HK-2 (cell line): ENCODE results near the gene RCE1.

Experiments
- DNase-seq: peaks from one replicate; pipeline ENCODE4 v3.0.0-alpha.2; 2018; ENCODE audit not compliant: unreplicated experiment

Gene RCE1

DNA sequence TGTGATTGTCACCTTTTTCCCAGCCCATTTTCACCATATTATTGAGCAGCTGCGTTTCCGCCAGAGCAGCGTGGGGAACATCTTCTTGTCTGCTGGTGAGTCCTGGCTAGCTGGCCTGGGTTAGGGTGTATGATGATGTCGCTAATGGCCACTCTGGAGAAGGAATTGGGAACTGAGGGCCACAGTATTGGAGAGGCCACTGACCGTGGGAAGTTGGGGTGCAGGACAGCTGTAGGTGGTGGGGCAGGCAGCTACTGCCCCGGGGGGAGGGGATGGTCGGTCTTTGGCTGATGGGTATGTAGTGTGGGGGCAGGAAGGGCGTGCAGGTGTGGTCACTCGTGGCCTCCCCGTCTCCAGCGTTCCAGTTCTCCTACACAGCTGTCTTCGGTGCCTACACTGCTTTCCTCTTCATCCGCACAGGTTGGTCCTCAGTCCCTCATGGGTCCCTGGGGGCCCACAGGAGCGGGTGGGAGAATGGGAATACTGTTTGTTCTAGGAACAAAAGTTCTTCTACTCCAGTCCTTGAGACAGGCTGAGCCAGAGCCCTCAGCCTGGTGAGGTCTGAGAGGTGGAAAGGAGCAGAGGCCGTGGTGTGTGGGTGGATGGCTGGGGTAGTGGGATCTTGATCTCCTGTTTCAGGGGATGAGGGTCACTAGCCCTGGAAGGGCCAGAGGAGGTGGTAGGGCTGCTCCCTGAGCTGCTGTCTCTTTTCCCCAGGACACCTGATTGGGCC, 2.1 kb downstream of the RCE1 start:
- DNase-seq, result no peak

DNA sequence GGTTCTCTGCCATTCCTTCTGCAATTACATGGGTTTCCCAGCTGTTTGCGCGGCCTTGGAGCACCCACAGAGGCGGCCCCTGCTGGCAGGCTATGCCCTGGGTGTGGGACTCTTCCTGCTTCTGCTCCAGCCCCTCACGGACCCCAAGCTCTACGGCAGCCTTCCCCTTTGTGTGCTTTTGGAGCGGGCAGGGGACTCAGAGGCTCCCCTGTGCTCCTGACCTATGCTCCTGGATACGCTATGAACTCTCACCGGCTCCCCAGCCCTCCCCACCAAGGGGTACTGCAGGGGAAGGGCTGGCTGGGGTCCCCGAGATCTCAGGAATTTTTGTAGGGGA, 2.6 kb downstream of the RCE1 start:
- DNase-seq, result no peak

DNA sequence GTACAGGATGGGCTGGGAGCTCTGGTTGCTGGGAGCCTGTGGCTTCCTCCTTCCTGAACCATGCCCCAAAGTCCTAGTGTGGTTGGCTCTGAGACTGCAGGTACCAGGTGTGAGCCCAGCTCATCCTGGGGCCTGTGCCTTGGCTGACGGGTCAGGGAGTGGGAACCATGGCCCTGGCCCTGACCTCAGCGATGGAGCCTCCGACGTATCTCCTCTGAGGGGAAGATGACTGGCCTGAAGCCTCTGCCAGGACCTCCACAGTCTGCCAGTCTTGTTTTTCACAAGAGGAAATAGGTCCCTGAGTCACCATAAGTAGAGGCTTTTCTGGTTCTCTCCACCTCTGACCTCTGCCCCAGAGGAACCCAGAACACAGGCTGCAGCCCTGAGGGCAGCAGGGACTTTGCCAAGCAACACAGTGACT, 3.4 kb downstream of the RCE1 start:
- no peak for DNase-seq

DNA sequence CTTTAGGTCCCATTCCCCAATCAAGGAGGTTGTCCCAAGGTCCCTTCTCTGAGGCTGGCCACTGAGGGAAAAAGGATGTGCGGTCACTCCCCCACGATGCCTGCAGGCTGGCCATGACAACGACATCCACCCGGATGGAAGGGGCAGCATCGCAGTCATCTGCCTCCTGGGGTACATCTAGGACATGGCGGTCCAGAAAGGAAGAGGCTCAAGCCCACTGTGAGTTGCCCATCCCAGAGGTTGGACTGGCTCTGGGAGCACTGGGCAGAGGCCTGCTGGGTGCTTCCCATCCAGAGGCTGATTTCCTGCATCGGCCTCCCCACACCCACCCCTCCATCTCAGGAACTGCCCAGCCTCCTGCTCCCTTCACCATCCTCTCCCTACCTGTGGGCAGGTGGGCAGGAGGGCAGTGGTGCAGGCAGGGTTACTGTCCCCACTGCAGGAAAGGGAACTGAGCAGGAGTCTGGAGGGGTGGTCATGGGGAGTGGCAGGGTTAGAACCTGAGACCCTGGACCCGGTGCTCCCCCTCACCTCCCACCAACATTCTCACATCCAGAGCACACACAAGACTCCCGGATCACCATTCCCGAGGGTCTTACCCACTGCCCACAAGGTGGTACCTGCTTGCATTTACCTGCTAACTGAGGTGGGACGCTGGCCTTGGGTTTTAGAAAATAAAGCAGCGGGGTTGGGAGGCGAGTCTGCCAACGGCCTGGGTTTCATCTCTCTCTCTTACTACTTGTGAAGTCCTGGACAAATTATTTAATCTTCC, 4.4 kb downstream of the RCE1 start:
- no peak for DNase-seq

DNA sequence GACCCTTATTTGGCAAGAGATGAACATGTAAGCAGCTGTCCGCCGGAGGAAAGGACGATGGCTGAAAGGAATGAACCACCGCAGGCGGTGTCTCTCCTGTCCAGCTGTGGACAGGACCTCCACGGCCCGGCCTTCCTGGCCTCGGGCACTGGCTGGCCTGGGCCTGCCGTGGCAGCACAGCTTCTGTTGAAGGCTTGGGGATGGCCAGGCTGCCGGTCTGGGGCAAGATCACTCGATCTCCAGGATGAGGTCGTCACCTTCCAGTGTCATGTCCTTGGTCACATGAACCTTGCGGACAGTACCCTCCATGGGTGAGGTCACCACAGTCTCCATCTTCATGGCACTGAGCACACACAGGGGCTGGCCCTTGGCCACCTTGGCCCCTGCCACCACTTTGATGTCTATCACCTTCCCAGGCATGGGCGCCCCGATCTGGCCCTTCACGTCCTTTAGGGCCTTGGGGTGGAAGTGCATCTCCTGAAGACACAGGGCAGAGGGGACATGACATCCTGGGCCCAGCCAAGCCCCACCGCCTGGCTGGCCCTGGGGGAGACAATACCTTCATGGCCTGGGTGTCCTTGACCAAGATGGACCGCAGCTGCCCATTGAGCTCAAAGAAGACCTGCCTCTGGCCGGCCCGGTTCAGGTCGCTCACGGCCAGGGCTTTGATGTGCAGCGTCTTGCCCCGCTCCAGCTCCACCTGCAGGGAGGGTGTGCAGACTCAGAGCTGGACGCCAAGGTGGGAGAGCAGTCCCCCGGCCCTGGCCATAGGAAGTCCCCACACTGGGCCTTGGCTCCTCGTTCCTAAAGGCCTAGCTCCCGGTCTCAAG, 5.6 kb downstream of the RCE1 start:
- DNase-seq, result no peak

DNA sequence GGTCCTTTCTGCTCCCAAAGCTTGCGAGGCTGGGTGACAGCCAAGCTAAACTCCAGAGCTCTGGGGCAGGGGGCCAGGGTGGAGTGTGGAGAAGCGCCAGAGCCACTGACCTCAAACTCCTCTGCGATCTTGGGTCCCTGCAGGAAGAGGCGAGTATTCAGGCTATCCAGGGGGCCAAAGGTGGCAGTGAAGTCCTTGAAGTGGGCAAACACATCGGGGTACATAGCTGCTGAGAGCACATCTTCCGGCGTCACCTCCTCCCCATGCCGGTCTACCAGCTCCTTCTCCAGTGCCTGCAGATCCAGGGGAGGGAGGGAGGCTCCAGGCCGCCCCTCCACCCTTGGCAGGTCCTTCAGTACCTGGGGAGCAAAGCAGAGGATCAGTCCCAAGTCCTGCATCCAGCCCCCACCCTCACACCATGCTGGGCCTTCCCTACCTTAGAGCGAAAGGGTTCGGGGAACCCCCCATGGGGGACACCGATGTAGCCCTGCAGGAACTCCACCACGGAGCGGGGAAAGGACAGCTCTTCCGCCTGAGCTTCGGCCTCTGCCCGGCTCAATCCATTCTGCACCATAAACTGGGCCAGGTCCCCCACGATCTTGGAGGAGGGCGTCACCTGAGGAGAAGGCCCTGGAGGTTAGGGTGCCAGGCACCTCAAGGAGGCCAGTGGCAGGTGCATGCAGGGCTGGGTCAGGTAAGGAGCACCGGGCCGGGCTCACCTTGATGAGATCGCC, 6.4 kb downstream of the RCE1 start:
- DNase-seq, result no peak

DNA sequence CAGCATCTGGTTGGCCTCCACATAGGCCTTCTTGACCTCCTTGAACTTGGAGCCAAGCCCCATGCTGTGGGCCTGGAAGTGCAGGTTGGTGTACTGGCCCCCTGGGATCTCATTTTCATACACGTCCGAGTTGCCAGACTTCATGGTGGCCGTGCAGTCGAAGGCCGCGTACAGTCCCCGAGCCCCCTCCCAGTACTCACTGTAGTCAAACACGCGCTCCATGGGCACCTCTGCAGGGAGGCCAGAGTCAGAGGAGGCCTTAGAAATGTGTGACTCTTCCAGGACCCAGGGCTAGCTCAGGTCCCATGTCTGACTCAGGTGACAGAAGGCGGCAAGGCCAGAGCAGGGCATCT, 7.0 kb downstream of the RCE1 start:
- DNase-seq, result no peak

DNA sequence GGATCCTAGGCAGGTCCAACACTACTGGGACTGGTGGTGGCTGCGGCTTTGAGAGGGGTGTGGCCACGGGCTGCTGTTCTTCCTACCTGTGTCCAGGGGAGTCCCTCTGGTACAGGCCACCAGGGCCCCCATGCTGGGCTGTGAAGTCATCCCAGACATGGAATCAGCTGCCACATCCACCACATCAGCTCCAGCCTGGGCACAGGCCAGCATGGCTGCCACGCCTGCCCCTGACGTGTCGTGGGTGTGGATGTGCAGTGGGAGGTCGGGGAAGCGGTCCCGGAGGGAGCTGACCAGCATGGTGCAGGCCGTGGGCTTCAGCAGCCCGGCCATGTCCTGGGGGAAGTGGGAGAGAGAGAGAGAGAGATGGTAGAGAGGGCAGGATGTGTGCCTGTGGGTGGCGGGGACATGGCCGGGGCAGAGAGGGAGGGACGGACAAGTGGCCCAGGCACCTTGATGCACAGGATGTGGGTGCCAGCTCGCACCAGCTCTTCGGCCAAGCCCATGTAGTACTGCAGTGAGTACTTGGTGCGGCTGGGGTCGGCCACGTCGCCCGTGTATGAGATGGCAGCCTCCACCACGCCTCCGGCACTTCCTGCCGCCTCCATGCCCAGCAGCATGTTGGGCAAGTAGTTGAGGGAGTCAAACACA, 7.5 kb downstream of the RCE1 start:
- no peak for DNase-seq

DNA sequence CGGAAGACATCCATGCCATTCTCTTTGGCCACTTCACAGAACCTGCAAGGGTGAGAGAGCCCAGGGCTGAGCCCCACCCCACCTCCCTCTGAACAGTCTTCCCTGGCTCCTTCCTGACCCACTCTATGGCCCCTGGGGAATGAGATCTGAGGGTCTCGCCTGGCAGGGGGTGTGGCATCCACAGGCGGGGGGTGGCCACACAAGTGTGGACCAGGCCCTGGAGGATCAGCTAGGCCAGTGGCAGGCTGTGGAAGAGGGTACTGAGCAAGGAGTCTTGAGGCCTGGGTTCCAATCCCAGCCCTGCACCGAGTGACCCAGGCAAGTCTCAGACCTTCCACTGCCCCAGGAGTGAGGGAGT, 8.0 kb downstream of the RCE1 start:
- DNase-seq, result no peak

DNA sequence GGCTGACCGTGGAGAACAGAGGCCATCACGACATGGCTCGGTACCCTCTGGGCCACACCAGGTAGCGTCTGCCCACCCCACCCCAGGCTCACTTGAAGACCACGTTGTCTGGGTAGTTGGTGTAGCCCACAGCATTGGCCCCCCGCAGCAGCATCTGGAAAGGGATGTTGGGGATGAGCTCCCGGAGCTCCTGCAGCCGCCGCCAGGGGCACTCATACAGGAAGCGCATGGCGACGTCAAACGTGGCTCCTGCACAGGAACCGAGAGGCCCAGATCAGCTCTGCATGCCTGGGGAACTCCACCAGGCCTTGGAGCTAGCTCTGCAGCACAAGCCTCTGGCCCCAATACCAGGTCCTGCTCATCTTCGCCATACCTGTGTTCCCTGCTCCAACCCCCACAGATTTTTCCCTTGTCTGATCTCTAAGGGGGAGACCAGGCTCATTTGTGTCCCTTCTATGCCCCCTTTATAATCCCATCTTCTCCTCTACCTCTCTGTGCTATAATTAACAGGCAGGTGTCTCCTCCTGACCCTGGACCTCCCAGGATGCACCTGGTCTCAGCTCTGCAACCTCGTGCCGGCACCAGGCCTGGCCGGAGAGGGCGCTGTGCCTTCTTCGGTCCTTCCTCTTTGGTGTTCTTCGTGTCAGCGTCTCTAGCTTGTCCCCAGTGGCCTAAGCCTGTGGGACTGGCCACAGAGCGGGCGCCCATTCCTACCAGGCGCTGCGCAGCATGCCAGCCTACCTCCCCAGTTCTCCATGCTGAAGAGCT, 8.6 kb downstream of the RCE1 start:
- no peak for DNase-seq

DNA sequence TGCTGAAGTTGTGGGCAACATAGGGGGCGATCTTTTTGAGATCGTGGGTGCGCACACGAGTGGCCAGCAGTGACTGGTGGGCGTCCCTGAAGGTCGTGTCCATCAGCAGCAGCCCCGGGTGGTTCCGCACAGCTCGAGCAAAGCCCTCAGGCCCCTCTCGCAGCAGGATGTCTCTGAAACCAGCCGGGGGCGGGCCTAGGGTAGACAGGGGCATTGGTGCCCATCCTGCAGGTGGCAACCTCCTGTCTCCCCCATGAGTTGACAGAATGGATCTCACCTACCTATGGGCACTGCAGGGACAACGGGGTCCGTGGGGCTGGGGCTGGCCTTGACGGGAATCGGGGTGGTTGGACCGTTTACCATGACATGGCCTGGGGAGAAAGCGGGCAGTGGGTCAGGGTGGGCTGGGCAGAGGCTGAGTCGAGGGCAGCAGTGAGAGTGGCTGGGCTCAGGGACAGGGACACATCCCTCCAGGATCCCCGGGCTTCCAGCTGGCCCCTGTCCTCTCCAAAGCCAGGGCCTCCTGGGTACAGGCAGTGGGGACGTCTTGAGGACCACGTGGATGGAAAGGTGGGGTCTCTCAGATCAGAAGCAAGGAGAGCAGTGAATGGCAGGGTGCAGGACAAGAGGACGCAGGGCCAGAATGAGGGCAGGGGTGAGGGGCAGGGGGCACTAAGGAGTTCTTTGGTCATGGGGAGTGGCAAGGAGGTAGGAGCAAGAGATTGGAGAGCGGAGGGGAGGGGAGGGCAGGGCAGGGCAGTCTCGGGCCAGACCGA, 9.4 kb downstream of the RCE1 start:
- no peak for DNase-seq

DNA sequence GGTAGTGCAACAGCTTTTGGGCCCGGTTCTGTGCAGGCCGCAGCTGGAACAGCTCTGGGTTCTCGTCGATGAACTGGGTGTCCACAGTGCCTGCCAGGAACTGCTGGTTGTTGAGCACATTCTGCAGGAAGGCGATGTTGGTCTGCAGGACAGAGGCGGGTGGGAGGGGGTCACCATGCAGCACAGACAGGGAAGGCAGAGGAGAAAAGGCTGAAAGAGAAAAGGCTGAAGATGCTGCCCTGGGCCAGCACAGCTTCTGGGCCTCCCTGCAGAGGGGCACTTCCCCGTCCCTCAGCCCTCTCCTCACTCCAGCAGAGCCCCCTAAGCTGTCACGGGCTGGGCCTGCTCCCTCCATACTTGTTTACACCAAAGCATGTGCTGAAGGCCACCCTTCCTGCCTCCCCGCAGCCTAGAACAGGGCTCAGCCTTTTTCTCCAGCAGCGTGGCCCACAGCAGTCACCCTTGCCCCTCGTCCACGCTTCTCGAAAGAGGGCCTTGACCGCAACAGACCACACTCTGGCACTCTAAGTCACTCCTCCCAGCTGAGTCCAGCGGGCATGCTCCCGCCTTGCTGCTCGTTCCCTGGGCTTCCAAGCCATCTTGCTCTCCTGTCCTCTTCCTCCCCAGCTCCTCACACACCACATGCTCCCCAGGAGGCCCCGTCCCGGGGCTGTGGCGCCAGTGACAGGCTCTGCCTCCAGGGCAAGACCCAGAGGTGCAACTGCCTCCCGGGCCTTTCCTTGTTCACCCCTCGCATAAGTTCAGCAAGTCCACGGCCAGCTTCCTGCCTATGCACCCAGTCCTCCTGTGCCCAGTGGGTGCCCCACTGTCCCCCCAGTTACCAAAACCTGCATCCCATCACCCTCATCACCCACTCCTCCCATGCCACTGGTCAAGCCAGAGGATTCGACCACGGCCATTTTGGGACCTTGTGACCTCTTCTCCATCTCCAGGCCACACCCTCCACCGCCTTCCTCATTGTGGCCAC, 10.3 kb downstream of the RCE1 start:
- no peak for DNase-seq

DNA sequence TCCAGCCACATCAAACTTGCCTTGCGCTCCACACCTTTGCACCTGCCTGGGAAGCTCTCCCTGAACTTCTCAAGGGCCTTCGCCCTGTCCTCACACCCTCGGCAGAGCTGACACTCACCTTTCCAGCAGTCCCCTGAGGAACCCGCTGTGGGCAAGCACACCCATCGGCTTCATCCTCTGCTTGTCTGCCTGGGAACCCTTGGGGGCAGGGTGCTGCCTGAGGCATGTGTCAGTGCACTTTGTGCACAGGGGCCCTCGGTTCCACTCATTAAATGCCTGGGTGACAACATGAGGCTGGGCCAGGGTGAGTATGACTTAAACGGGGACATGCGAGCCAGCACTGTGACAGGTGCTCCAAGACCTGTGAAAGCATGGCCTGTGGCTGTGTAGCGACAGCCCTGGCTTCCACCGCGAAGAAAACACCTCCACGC, 11.0 kb downstream of the RCE1 start:
- no peak for DNase-seq

DNA sequence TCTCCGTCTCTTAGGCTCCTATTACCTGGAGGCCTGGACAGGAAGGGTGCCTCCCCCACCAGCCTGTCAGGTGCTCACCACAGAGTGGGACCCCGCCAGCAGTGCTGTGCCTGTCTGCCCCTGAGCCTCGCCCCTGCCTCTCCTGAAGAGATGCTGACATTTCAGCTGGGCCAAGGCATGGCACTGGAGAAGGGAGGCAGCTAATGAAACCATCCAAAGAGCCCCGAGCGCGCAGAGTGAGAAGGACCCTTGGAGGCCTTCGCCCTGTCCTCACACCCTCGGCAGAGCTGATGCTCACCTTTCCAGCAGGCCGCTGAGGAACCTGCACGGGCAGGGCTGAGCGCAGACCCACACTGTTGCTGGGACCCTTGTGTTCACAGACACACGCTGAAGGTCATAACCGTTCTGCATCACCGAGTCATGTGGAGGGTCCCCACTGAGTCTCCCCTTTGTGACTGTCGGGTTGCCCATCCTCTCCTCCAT, 11.5 kb downstream of the RCE1 start:
- no peak for DNase-seq

DNA sequence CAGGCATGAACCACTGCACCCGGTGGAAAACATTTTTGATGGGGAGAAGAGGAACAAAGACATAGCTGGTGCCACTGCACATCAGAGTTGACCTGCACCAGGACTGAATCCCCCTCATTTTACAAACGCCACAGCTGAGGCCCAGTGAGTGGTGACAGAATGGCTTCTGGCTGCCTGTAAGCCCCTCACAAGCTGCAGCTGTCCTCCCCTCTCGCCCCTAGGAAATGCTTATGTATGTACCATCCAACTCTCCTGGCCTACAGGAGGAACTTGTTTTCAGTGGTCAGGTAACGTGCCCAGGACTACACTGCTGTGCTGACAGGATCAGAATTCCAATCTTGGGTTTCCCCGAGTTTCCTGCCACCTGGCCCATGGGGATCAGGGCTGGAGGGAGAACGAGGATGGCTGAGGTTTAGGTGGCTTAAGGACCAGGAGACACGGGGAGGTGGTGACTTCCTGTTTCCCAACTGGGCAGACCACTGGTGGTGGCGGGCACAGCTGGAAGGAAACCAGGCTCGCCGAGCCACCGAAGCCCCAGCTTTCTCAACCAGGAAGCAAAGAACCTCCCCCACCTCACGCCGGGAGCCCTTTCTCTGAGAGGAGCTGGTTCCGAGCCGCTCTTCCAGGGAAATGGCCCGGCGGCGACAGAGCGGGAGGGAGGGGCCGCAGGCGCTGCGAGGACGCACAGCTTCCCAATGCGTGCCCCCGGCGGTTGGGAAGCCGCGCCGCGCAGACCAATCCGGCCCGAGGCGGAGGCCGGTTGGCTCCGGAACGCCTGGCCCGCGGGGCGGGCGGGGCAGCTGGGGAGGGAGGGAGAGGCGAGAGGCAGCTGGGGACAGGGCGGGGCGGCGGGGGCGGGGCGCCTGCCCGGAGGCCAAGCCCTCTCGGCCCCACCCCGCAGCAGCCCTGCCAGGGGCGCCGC, 12.6 kb downstream of the RCE1 start:
- DNase-seq, result no peak

DNA sequence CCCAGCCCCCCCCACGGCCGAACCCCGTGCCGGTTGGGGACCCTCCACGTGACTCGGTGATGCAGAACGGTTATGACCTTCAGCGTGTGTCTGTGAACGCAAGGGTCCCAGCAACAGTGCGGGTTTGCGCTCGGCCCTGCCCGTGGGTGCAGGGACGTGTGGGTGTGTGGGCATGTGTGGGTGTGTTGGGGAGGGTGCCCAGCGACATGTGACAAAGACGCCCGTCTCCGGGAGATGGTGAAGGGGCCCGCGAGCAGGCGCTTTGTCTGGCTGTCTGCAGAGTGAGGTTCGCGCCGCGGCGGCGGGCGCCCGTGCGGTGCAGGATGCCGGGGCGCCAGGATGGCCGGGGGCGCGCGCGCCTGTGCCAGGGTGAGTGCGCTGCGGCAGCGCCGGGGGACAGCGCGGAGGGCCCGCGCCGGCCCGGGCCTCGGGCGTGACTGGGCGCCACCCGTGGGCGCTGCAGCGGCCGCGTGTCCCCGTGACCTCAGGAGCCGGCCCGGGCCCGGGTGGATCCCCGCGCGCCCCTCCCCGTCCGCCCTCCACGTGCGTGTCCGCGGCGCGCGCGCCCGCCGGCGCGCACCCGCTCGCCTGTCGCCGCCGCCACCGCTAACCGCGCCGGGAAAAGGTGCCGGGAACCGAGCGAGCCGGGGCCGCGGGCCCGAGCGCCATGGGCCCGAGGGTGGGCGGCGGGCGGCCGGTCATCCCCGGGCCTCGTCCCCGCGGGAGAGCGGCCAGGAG, 13.4 kb downstream of the RCE1 start, which contains the start of gene LRFN4:
TSS of gene LRFN4 (plus strand) at position 569 of the 738 bp plus-strand sequence. CDS start 681 bp downstream, outside the sequence.
- DNase-seq, result no peak
